H9 (cell line): ENCODE results near the gene UNC119. TPM values are rescaled to one million over a fixed set of nuclear protein-coding genes. Genes with fewer than 3 reads are reported as not detected.

Experiments
- DNase-seq: peaks from one replicate; pipeline ENCODE4 v3.0.0-alpha.2; 2017
- H2AFZ ChIP-seq: one replicate; pipeline ENCODE4 v1.6.1; 2013; ENCODE audit warnings: mild to moderate bottlenecking, low read length, control low read depth, moderate library complexity
- H2AK5ac ChIP-seq: 2 replicates; pipeline ENCODE4 v1.6.1; 2013; ENCODE audit warnings: low read length, control low read depth, mixed read lengths; ENCODE audit not compliant: insufficient read length
- H2BK120ac ChIP-seq: one replicate; pipeline ENCODE4 v1.6.1; 2013; ENCODE audit warnings: low read depth, mild to moderate bottlenecking, low read length, control low read depth, inconsistent platforms; ENCODE audit not compliant: poor library complexity, severe bottlenecking
- H2BK12ac ChIP-seq: 2 replicates; pipeline ENCODE4 v1.6.1; 2013; ENCODE audit warnings: low read length, control low read depth, mixed read lengths, low read depth; ENCODE audit not compliant: insufficient read length
- H2BK15ac ChIP-seq: 2 replicates; pipeline ENCODE4 v1.6.1; 2013; ENCODE audit warnings: low read depth, low read length, control low read depth
- H2BK20ac ChIP-seq: one replicate; pipeline ENCODE4 v1.6.1; 2013; ENCODE audit warnings: low read depth, mild to moderate bottlenecking, low read length, control low read depth, inconsistent platforms; ENCODE audit not compliant: poor library complexity, severe bottlenecking
- H2BK5ac ChIP-seq: 2 replicates; pipeline ENCODE4 v1.6.1; 2013; ENCODE audit warnings: low read length, control low read depth, mixed read lengths; ENCODE audit not compliant: insufficient read length
- H3K14ac ChIP-seq: 2 replicates; pipeline ENCODE4 v1.6.1; 2013; ENCODE audit warnings: low read length, control low read depth; ENCODE audit not compliant: insufficient read depth
- H3K18ac ChIP-seq: 2 replicates; pipeline ENCODE4 v1.6.1; 2013; ENCODE audit warnings: low read depth, mild to moderate bottlenecking, mixed read lengths, low read length, control low read depth; ENCODE audit not compliant: insufficient read length
- H3K23ac ChIP-seq: 2 replicates; pipeline ENCODE4 v1.6.1; 2013; ENCODE audit warnings: low read length, control low read depth, mixed read lengths, low read depth; ENCODE audit not compliant: insufficient read length
- H3K23me2 ChIP-seq: 2 replicates; pipeline ENCODE4 v1.6.1; 2013; ENCODE audit warnings: low read depth, mild to moderate bottlenecking, mixed read lengths, low read length, control low read depth; ENCODE audit not compliant: insufficient read length, poor library complexity, severe bottlenecking
- H3K27ac ChIP-seq: 2 replicates; pipeline ENCODE4 v1.5.1; 2013; ENCODE audit warnings: low read length, control low read depth, mixed read lengths, low read depth; ENCODE audit not compliant: insufficient read length
- H3K27me3 ChIP-seq: 2 replicates; pipeline ENCODE4 v1.6.1; 2013; ENCODE audit warnings: low read length, control low read depth, inconsistent platforms; ENCODE audit not compliant: insufficient read depth
- H3K4ac ChIP-seq: 2 replicates; pipeline ENCODE4 v1.6.1; 2013; ENCODE audit warnings: low read depth, mild to moderate bottlenecking, control low read depth, inconsistent platforms, low read length, moderate library complexity
- H3K4me1 ChIP-seq: 2 replicates; pipeline ENCODE4 v1.6.1; 2013; ENCODE audit warnings: low read length, control low read depth, inconsistent platforms; ENCODE audit not compliant: insufficient read depth
- H3K4me2 ChIP-seq: 2 replicates; pipeline ENCODE4 v1.6.1; 2013; ENCODE audit warnings: low read length, control low read depth, mixed read lengths; ENCODE audit not compliant: insufficient read length, insufficient read depth
- H3K56ac ChIP-seq: 2 replicates; pipeline ENCODE4 v1.6.1; 2013; ENCODE audit warnings: low read depth, mild to moderate bottlenecking, mixed read lengths, low read length, control low read depth; ENCODE audit not compliant: insufficient read length
- H3K79me1 ChIP-seq: 2 replicates; pipeline ENCODE4 v1.6.1; 2013; ENCODE audit warnings: low read depth, mild to moderate bottlenecking, moderate library complexity, low read length, control low read depth, inconsistent platforms; ENCODE audit not compliant: insufficient read depth, poor library complexity, severe bottlenecking
- H3K79me2 ChIP-seq: 2 replicates; pipeline ENCODE4 v1.6.1; 2013; ENCODE audit warnings: low read length, control low read depth, inconsistent platforms; ENCODE audit not compliant: insufficient read depth
- H3K9ac ChIP-seq: 2 replicates; pipeline ENCODE4 v1.6.1; 2013; ENCODE audit warnings: low read length, control low read depth, mixed read lengths; ENCODE audit not compliant: insufficient read length; ENCODE audit errors: extremely low read depth
- H3K9me3 ChIP-seq: one replicate; pipeline ENCODE4 v1.6.1; 2013; ENCODE audit warnings: low read depth, low read length, inconsistent platforms; ENCODE audit not compliant: control insufficient read depth
- H3T11ph ChIP-seq: one replicate; pipeline ENCODE4 v1.6.1; 2013; ENCODE audit warnings: mild to moderate bottlenecking, low read length, control low read depth, inconsistent platforms
- H4K20me1 ChIP-seq: one replicate; pipeline ENCODE4 v1.6.1; 2013; ENCODE audit not compliant: control insufficient read depth, insufficient read length, insufficient read depth
- H4K5ac ChIP-seq: 2 replicates; pipeline ENCODE4 v1.6.1; 2013; ENCODE audit warnings: low read depth, mild to moderate bottlenecking, mixed read lengths, low read length, control low read depth; ENCODE audit not compliant: insufficient read length
- H4K8ac ChIP-seq: replicated peaks from 2 replicates; pipeline ENCODE4 v1.6.1; 2013; ENCODE audit warnings: low read length, control low read depth, mixed read lengths, low read depth; ENCODE audit not compliant: insufficient read length
- H4K91ac ChIP-seq: 2 replicates; pipeline ENCODE4 v1.6.1; 2013; ENCODE audit warnings: low read depth, mild to moderate bottlenecking, moderate library complexity, mixed read lengths, low read length, control low read depth; ENCODE audit not compliant: insufficient read length
- H3K27ac Mint-ChIP-seq, 3 experiments: 2 replicates in 2 of 3; 3 replicates in 1 of 3; pipeline ENCODE4 v1.8.0; 2020 to 2021; ENCODE audit warnings: mixed read lengths in 3 of 3, mild to moderate bottlenecking in 1 of 3, moderate library complexity in 1 of 3
- H3K27me3 Mint-ChIP-seq: 2 replicates; pipeline ENCODE4 v1.8.0; 2021; ENCODE audit warnings: low read depth, mild to moderate bottlenecking, moderate library complexity, mixed read lengths
- H3K36me3 Mint-ChIP-seq, 3 experiments: 2 replicates in 2 of 3; 3 replicates in 1 of 3; pipeline ENCODE4 v1.8.0; 2020 to 2021; ENCODE audit warnings: low read depth in 3 of 3, mixed read lengths in 3 of 3; ENCODE audit not compliant: insufficient read depth in 1 of 3
- H3K4me1 Mint-ChIP-seq, 2 experiments: 2 replicates each; pipeline ENCODE4 v1.8.0; 2020; ENCODE audit warnings: mixed read lengths in 2 of 2
- H3K4me3 Mint-ChIP-seq, 2 experiments: 2 replicates in 1 of 2; 3 replicates in 1 of 2; pipeline ENCODE4 v1.8.0; 2020 to 2021; ENCODE audit warnings: mild to moderate bottlenecking in 2 of 2, mixed read lengths in 2 of 2, moderate library complexity in 1 of 2
- H3K9me3 Mint-ChIP-seq, 2 experiments: 2 replicates in 1 of 2; 3 replicates in 1 of 2; pipeline ENCODE4 v1.8.0; 2020; ENCODE audit warnings: mild to moderate bottlenecking in 2 of 2, mixed read lengths in 2 of 2, moderate library complexity in 1 of 2
- CTCF ChIP-seq: fragments of 200-600 bp; sonication (generic); conservative IDR thresholded peaks from 3 replicates; pipeline ENCODE4 v1.8.0; 2021; ENCODE audit warnings: antibody characterized with exemption, mild to moderate bottlenecking
- WGBS: extraction: QIAGEN DNeasy Blood & Tissue Kit; methylation state at CpG from one replicate; pipeline ENCODE4 v1.1.7; 2013; ENCODE audit warnings: missing lambda C conversion rate, low lambda C conversion rate, mixed read lengths; ENCODE audit not compliant: insufficient read length; ENCODE audit errors: extremely low coverage; 5-methylcytosine and 5-hydroxymethylcytosine counted together
- total RNA-seq: library from RNA; stranded (reverse); gene quantifications from 2 replicates; pipeline ENCODE4 v1.2.1, GENCODE V29; 2021

Gene UNC119
- total RNA-seq, 1 experiment from 2014 or later: 36.9 TPM

- no peak overlapping the region for H2AK5ac ChIP-seq
- H3K23ac ChIP-seq: no peak overlapping the region
- H3T11ph ChIP-seq: no peak overlapping the region
- H3K4ac ChIP-seq: no peak overlapping the region
- H4K8ac ChIP-seq: no peak overlapping the region
- H3K36me3 Mint-ChIP-seq: no peaks in the 10 kb centered on the region
- WGBS: no CpG with 5 or more reads among the region's 24 CpGs
- no peak overlapping the region for H3K4me2 ChIP-seq
- no peaks in the 10 kb centered on the region for H3K23me2 ChIP-seq
- no peak overlapping the region for H4K5ac ChIP-seq
- no peaks in the 10 kb centered on the region for H3K79me2 ChIP-seq
- peaks cover 25% of the 10 kb centered on the region for H3K27me3 Mint-ChIP-seq
- peaks cover 2 to 11% of the 10 kb centered on the region in 2 experiments; a peak in 2 of 4 replicates for H3K4me1 Mint-ChIP-seq
- no peak overlapping the region for H2BK12ac ChIP-seq
- no peak overlapping the region for H3K27ac ChIP-seq
- H4K20me1 ChIP-seq: no peaks in the 10 kb centered on the region
- H2BK20ac ChIP-seq: no peak overlapping the region
- H2BK120ac ChIP-seq: no peak overlapping the region
- no peaks in the 10 kb centered on the region for H3K9me3 Mint-ChIP-seq
- no peak overlapping the region for H3K56ac ChIP-seq
- no peak overlapping the region for H3K4me3 Mint-ChIP-seq
- peak; percentile 52 for DNase-seq
- H2BK15ac ChIP-seq: no peak overlapping the region
- no peak for TF ChIP-seq CTCF
- no peak overlapping the region for H2AFZ ChIP-seq
- H3K79me1 ChIP-seq: no peaks in the 10 kb centered on the region
- no peak overlapping the region for H3K27ac Mint-ChIP-seq
- H3K14ac ChIP-seq: no peak overlapping the region
- no peak overlapping the region for H3K9ac ChIP-seq
- H3K27me3 ChIP-seq: no peaks in the 10 kb centered on the region
- no peaks in the 10 kb centered on the region; the same call in 1 of the 2 replicates for H3K4me1 ChIP-seq
- no peaks in the 10 kb centered on the region for H3K9me3 ChIP-seq
- H3K18ac ChIP-seq: no peak overlapping the region
- H2BK5ac ChIP-seq: no peak overlapping the region
- no peak overlapping the region for H4K91ac ChIP-seq
Measured at GRCh38 chr17:28507567-28508203, 44.7 kb downstream of the UNC119 start.
